K562 (cell line): Measurements from ENCODE around the gene KIF19. TPM values are rescaled to one million over a fixed set of nuclear protein-coding genes. Genes with fewer than 3 reads are reported as not detected.

Source experiments
- ARID3B ChIP-seq: fragments of 250-450 bp; sonication (Bioruptor Pico); IDR thresholded peaks from 2 replicates; pipeline ENCODE4 v1.4.0; 2020; ENCODE audit warnings: borderline replicate concordance
- BACH1 ChIP-seq: fragments of 200-800 bp; sonication (Bioruptor generic); IDR thresholded peaks from 2 replicates; pipeline ENCODE4 v1.6.1; 2016; ENCODE audit warnings: missing genetic modification characterization, missing compliant biosample characterization
- DPF2 ChIP-seq: fragments of 450-650 bp; IDR thresholded peaks from 2 replicates; pipeline ENCODE4 v1.6.1; 2016
- ERF ChIP-seq: fragments of 450-650 bp; formaldehyde crosslinking; IDR thresholded peaks from 2 replicates; pipeline ENCODE4 v1.4.0; 2020; ENCODE audit warnings: mild to moderate bottlenecking, mixed read lengths
- ETV6 ChIP-seq, 3 experiments: fragments of 150-350 bp in 1 of 3; sonication (generic) in 1 of 3; formaldehyde crosslinking in 1 of 3; IDR thresholded peaks; 2 replicates each; pipeline versions ENCODE4 v1.6.1 to v1.8.0; 2014 to 2022; ENCODE audit warnings: borderline replicate concordance in 2 of 3, low read depth in 2 of 3, antibody characterized with exemption in 1 of 3, low read length in 1 of 3, mild to moderate bottlenecking in 1 of 3, missing genetic modification reagents in 1 of 3
- MCM5 ChIP-seq: fragments of 450-650 bp; IDR thresholded peaks from 2 replicates; pipeline ENCODE4 v1.6.1; 2016; ENCODE audit warnings: low read depth
- MIER1 ChIP-seq: fragments of 450-650 bp; IDR thresholded peaks from 2 replicates; pipeline ENCODE4 v1.6.1; 2016; ENCODE audit warnings: antibody characterized with exemption, mild to moderate bottlenecking, low read depth
- NEUROD1 ChIP-seq: fragments of 150-350 bp; IDR thresholded peaks from 2 replicates; pipeline ENCODE4 v1.6.1; 2014; ENCODE audit warnings: borderline replicate concordance, low read length, low read depth; ENCODE audit not compliant: partially characterized antibody
- NR2C1 ChIP-seq, 2 experiments: fragments of 450-650 bp; IDR thresholded peaks; 2 replicates each; pipeline ENCODE4 v1.6.1; 2017; ENCODE audit warnings: mild to moderate bottlenecking in 2 of 2, antibody characterized with exemption in 1 of 2, inconsistent platforms in 1 of 2, missing compliant biosample characterization in 1 of 2, missing genetic modification characterization in 1 of 2
- NR2F6 ChIP-seq: fragments of 450-650 bp; formaldehyde crosslinking; IDR thresholded peaks from 2 replicates; pipeline ENCODE4 v1.4.0; 2020; ENCODE audit warnings: mild to moderate bottlenecking
- TSHZ1 ChIP-seq: fragments of 250-450 bp; sonication (Bioruptor Pico); IDR thresholded peaks from 2 replicates; pipeline ENCODE4 v1.4.0; 2020; ENCODE audit warnings: mild to moderate bottlenecking, moderate library complexity
- ZNF316 ChIP-seq: fragments of 450-650 bp; IDR thresholded peaks from 2 replicates; pipeline ENCODE4 v1.6.1; 2016
- ZNF75A ChIP-seq: fragments of 450-650 bp; formaldehyde crosslinking; IDR thresholded peaks from 2 replicates; pipeline ENCODE4 v1.4.0; 2020; ENCODE audit warnings: mild to moderate bottlenecking
- polyA plus RNA-seq, 8 experiments: library from polyadenylated mRNA; depleted of rRNA in 4 of 8; stranded (reverse) in 5 of 8; unstranded in 3 of 8; fragments of >200 nt; fragmentation: Nextera tagmentation in 2 of 8; fragmentation: Illumina TruSeq in 1 of 8; extraction: Ambion mirVana in 2 of 8; extraction: Trizol in 1 of 8; gene quantifications; 2 replicates each; pipeline versions ENCODE4 v1.2.1 to v1.2.3, GENCODE V29; 2011 to 2014; ENCODE audit warnings: inconsistent platforms in 1 of 8, missing spikeins in 1 of 8
- total RNA-seq, 7 experiments: library from RNA; depleted of rRNA in 6 of 7; stranded (reverse); fragments of >200 nt in 6 of 7; fragmentation: Illumina TruSeq in 2 of 7; extraction: Trizol in 2 of 7; gene quantifications; 2 replicates each; pipeline versions ENCODE4 v1.2.1 to v1.2.3, GENCODE V29; 2011 to 2021; ENCODE audit warnings: low replicate concordance in 1 of 7
- TF ChIP-seq, protein P1 (sequence below), 2 experiments: IDR thresholded peaks; 2 replicates each; pipeline ENCODE4 v1.6.1; 2012; ENCODE audit warnings: improper control_type of control experiment in 2 of 2, low read depth in 2 of 2, low read length in 2 of 2, borderline replicate concordance in 1 of 2
- TF ChIP-seq, protein P2 (sequence below), 2 experiments: fragments of 200-800 bp in 1 of 2; sonication (Bioruptor generic) in 1 of 2; sonication (generic) in 1 of 2; formaldehyde crosslinking in 1 of 2; IDR thresholded peaks in 1 of 2; conservative IDR thresholded peaks in 1 of 2; 2 replicates each; pipeline versions ENCODE4 v1.5.0 to v1.6.1; 2016 to 2020; ENCODE audit warnings: missing compliant biosample characterization in 1 of 2, missing genetic modification characterization in 1 of 2, missing genetic modification reagents in 1 of 2

The KIF19 gene
- total and polyA plus RNA-seq, 9 of the 15 experiments (the other 6 are each of a cell fraction or from before 2014, with no cell fraction given), result 0.10 TPM; not detected in 8

GRCh38 chr17:74295625-74296547, 30.1 kb upstream of the KIF19 start (continued):
- 0 out of 2 replicates have a peak, but pooled peaks have one; percentile 20 for TF ChIP-seq TSHZ1 (CRISPR knock-in tag)
- TF ChIP-seq, protein P1, sequence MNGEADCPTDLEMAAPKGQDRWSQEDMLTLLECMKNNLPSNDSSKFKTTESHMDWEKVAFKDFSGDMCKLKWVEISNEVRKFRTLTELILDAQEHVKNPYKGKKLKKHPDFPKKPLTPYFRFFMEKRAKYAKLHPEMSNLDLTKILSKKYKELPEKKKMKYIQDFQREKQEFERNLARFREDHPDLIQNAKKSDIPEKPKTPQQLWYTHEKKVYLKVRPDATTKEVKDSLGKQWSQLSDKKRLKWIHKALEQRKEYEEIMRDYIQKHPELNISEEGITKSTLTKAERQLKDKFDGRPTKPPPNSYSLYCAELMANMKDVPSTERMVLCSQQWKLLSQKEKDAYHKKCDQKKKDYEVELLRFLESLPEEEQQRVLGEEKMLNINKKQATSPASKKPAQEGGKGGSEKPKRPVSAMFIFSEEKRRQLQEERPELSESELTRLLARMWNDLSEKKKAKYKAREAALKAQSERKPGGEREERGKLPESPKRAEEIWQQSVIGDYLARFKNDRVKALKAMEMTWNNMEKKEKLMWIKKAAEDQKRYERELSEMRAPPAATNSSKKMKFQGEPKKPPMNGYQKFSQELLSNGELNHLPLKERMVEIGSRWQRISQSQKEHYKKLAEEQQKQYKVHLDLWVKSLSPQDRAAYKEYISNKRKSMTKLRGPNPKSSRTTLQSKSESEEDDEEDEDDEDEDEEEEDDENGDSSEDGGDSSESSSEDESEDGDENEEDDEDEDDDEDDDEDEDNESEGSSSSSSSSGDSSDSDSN (IDR thresholded peaks at IDR 0.05; ENCODE audit: borderline replicate concordance in 1 of 2, low read depth in 2 of 2, low read length in 2 of 2), result 0 out of 4 replicates have a peak, but pooled peaks of 1 of the 2 experiments have one; percentile 45
- no peak; the same call in 1 of the 2 replicates for TF ChIP-seq NR2C1 (IDR thresholded peaks at IDR 0.05)
- peak; percentile 45; the same call in 1 of the 2 replicates for TF ChIP-seq NR2C1 (tag; IDR thresholded peaks at IDR 0.05)
- peak; percentile 29 for TF ChIP-seq NEUROD1
- TF ChIP-seq MIER1, result peak; percentile 46; the same call in 1 of the 2 replicates
- no peak for TF ChIP-seq MCM5
- TF ChIP-seq NR2F6 (CRISPR knock-in tag), result 0 out of 2 replicates have a peak, but pooled peaks have one; percentile 18
- TF ChIP-seq DPF2, result peak; percentile 65
- TF ChIP-seq, protein P2, sequence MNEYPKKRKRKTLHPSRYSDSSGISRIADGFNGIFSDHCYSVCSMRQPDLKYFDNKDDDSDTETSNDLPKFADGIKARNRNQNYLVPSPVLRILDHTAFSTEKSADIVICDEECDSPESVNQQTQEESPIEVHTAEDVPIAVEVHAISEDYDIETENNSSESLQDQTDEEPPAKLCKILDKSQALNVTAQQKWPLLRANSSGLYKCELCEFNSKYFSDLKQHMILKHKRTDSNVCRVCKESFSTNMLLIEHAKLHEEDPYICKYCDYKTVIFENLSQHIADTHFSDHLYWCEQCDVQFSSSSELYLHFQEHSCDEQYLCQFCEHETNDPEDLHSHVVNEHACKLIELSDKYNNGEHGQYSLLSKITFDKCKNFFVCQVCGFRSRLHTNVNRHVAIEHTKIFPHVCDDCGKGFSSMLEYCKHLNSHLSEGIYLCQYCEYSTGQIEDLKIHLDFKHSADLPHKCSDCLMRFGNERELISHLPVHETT (CRISPR knock-in tag; conservative IDR thresholded peaks at IDR 0.05 in 1 of 2, IDR thresholded peaks at IDR 0.05 in 1 of 2), result peak in 1 of 2 experiments; percentile 41; a peak in 1 of 4 replicates
- TF ChIP-seq BACH1 (tag), result no peak
- 0 out of 2 replicates have a peak, but pooled peaks have one; percentile 31 for TF ChIP-seq ARID3B (CRISPR knock-in tag)
- peak; percentile 46; the same call in 1 of the 2 replicates for TF ChIP-seq ZNF316
- 0 out of 2 replicates have a peak, but pooled peaks have one; percentile 63 for TF ChIP-seq ERF (CRISPR knock-in tag)
- no peak for TF ChIP-seq ZNF75A (CRISPR knock-in tag)
- no peak for TF ChIP-seq ETV6 (IDR thresholded peaks at IDR 0.05; ENCODE audit: borderline replicate concordance in 1 of 2, low read depth in 2 of 2, low read length in 1 of 2)
- TF ChIP-seq ETV6 (CRISPR knock-in tag; IDR thresholded peaks at IDR 0.05; ENCODE audit: borderline replicate concordance), result no peak
